Stimulated activated CD8-positive, alpha-beta memory T cell treated with anti-CD3 and anti-CD28 coated beads, Interleukin-7, amount 100 ng/mL, for 48 hours (primary cell): ENCODE measurements around the gene CCPG1.

Experiments
- DNase-seq, 2 donors: peaks; one replicate each; pipeline ENCODE4 v3.0.0-alpha.2; 2020; ENCODE audit warnings: low read depth in 1 of 2; ENCODE audit errors: extremely low read depth in 1 of 2

CCPG1 gene

GRCh38 chr15:55319537-55320237 lies 88.5 kb downstream of the CCPG1 start:
- DNase-seq, result no peak

- peak; percentile 56 to 68 for DNase-seq
Observed at GRCh38 chr15:55318588-55319494, 89.3 kb downstream of the CCPG1 start, which contains the start of the genes PIGB and PIGBOS1. Gene PIGB (plus strand): TSS chr15:55319222. CDS start chr15:55319251, 29 bp downstream. Gene PIGBOS1 (minus strand): TSS chr15:55319123. CDS start chr15:55317792, 1,331 bp downstream.
